GM12864 (cell line): Measurements from ENCODE around the gene RHBDD1.
A peak's percentile ranks its signal among the peaks of the same experiment; 100 is the strongest.
"Not testable (repeated sequence)": the region's sequence is repeated elsewhere in the genome, so short reads cannot be mapped to it uniquely, and the experiment has no call there.

Experiments used
- DNase-seq: peaks from one replicate; pipeline ENCODE4 v3.0.0-alpha.2; 2011; ENCODE audit warnings: low read depth
- H3K4me3 ChIP-seq: 2 replicates; pipeline ENCODE4 v1.5.1; 2011; ENCODE audit warnings: mild to moderate bottlenecking, low read depth, low read length, control low read depth
- CTCF ChIP-seq: IDR thresholded peaks from 2 replicates; pipeline ENCODE4 v1.5.1; 2011; ENCODE audit warnings: low read depth, mild to moderate bottlenecking, moderate library complexity, low read length, control low read depth, inconsistent platforms; ENCODE audit errors: missing control alignments

Gene RHBDD1

GRCh38 chr2:226836548-226836885 lies 663 bp downstream of the RHBDD1 start:
- no peak for DNase-seq
- TF ChIP-seq CTCF = no peak
- H3K4me3 ChIP-seq = peak overlapping the region; percentile 97

- TF ChIP-seq CTCF = no peak
- no peak for DNase-seq
These were observed 1.5 kb downstream of the RHBDD1 start for GRCh38 chr2:226837334-226837733.

GRCh38 chr2:226837787-226838603 lies 2.1 kb downstream of the RHBDD1 start:
- peak overlapping the region; percentile 97; the same call in 1 of the 2 replicates for H3K4me3 ChIP-seq
- TF ChIP-seq CTCF = no peak
- no peak for DNase-seq

More at GRCh38 chr2:226837334-226837733, 1.5 kb downstream of the RHBDD1 start:
- peak overlapping the region; percentile 97 for H3K4me3 ChIP-seq

GRCh38 chr2:226838722-226839121 lies 2.9 kb downstream of the RHBDD1 start:
- no peak overlapping the region for H3K4me3 ChIP-seq
- no peak for TF ChIP-seq CTCF
- no peak for DNase-seq

- H3K4me3 ChIP-seq = peak overlapping the region; percentile 56
- no peak for DNase-seq
- TF ChIP-seq CTCF = no peak
These were observed 3.3 kb downstream of the RHBDD1 start for GRCh38 chr2:226839161-226839560.

GRCh38 chr2:226839951-226840350 lies 4.1 kb downstream of the RHBDD1 start:
- H3K4me3 ChIP-seq = peak overlapping the region; percentile 56; the same call in 1 of the 2 replicates
- no peak for TF ChIP-seq CTCF
- no peak for DNase-seq

- DNase-seq, H3K4me3 ChIP-seq: not testable (repeated sequence)
These were observed 7.1 kb downstream of the RHBDD1 start for GRCh38 chr2:226843001-226843400.
